GM10248 (cell line): Measurements from ENCODE around the gene CREB3L1.
A peak's percentile ranks its signal among the peaks of the same experiment; 100 is the strongest.

Experiments
- CTCF ChIA-PET: fragments of 300-600 bp; sonication (Branson Sonifier 250); formaldehyde crosslinking; extraction: SDS; loops from one replicate; lab custom pipeline; 2021; ENCODE audit warnings: antibody characterized with exemption; lab: Yijun Ruan, JAX
- POLR2A ChIA-PET: fragments of 350-650 bp; sonication (Branson Sonifier 250); formaldehyde crosslinking; extraction: SDS; loops from one replicate; lab custom pipeline; 2020; ENCODE audit warnings: antibody characterized with exemption; lab: Yijun Ruan, JAX
- DNase-seq: peaks from one replicate; pipeline ENCODE4 v3.0.0; 2012; ENCODE audit errors: extremely low spot score
- CTCF ChIP-seq: IDR thresholded peaks from 2 replicates; pipeline ENCODE4 v1.5.1; 2012; ENCODE audit warnings: mild to moderate bottlenecking, low read depth; ENCODE audit errors: extremely low read depth, missing control alignments, control extremely low read depth

Gene CREB3L1

GRCh38 chr11:46291441-46292150 lies 14.1 kb downstream of the CREB3L1 start:
- ChIA-PET POLR2A (no interaction called here), CTCF (interaction anchor here (0.7 to 9.1 kb wide), 10 partner anchors 8 to 238 kb away, joined by 3 to 62 read pairs (median 6); partner anchors contain the start of gene CREB3L1)
- DNase-seq = no peak
- no peak for TF ChIP-seq CTCF

GRCh38 chr11:46293066-46293465 lies 15.6 kb downstream of the CREB3L1 start:
- POLR2A ChIA-PET = no interaction called here

GRCh38 chr11:46293641-46294103 lies 16.2 kb downstream of the CREB3L1 start:
- no peak for DNase-seq
- no peak for TF ChIP-seq CTCF
- ChIA-PET CTCF (interaction anchor here (1.0 to 9.1 kb wide), 5 partner anchors 14 to 50 kb away, joined by 3 to 127 read pairs (median 56); partner anchors contain the start of gene CREB3L1), POLR2A (no interaction called here)

More at GRCh38 chr11:46293066-46293465, 15.6 kb downstream of the CREB3L1 start:
- no peak for DNase-seq
- CTCF ChIA-PET = interaction anchor here (0.9 to 9.1 kb wide), 7 partner anchors 15 to 55 kb away, joined by 3 to 62 read pairs (median 5); partner anchors contain the start of gene CREB3L1
- no peak for TF ChIP-seq CTCF

- ChIA-PET POLR2A (no interaction called here), CTCF (interaction anchor here (1.2 to 7.3 kb wide), 10 partner anchors 9 to 57 kb away, joined by 3 to 127 read pairs (median 10); partner anchors contain the start of gene CREB3L1)
- DNase-seq = no peak
- TF ChIP-seq CTCF = no peak
Observed at GRCh38 chr11:46294365-46295309, 17.2 kb downstream of the CREB3L1 start.

GRCh38 chr11:46295312-46296058 lies 18.0 kb downstream of the CREB3L1 start:
- DNase-seq = peak; percentile 82
- TF ChIP-seq CTCF = no peak
- CTCF ChIA-PET = interaction anchor here (1.1 to 7.3 kb wide), 11 partner anchors 10 to 57 kb away, joined by 3 to 127 read pairs (median 8); partner anchors contain the start of gene CREB3L1
- POLR2A ChIA-PET = no interaction called here

GRCh38 chr11:46296059-46296527 lies 18.6 kb downstream of the CREB3L1 start:
- POLR2A ChIA-PET = no interaction called here
- TF ChIP-seq CTCF = no peak
- CTCF ChIA-PET = interaction anchor here (0.6 to 7.3 kb wide), 14 partner anchors 10 to 58 kb away, joined by 3 to 127 read pairs (median 6); partner anchors contain the start of gene CREB3L1
- no peak for DNase-seq
